GM12891 (cell line): ENCODE measurements around the gene ANKRD63.

ENCODE experiments used
- PAX5 ChIP-seq: IDR thresholded peaks from 2 replicates; pipeline ENCODE4 v1.6.1; 2011; ENCODE audit warnings: low read length, moderate library complexity, mild to moderate bottlenecking; ENCODE audit not compliant: insufficient read depth, severe bottlenecking
- POLR2A ChIP-seq: IDR thresholded peaks from 2 replicates; pipeline ENCODE4 v1.6.1; 2011; ENCODE audit warnings: low read depth, low read length, control low read depth
- POLR2AphosphoS5 ChIP-seq: IDR thresholded peaks from 2 replicates; pipeline ENCODE4 v1.6.1; 2011; ENCODE audit warnings: low read depth, low read length, control low read depth
- POU2F2 ChIP-seq: IDR thresholded peaks from 2 replicates; pipeline ENCODE4 v1.6.1; 2011; ENCODE audit warnings: low read depth, mild to moderate bottlenecking, control low read depth, low read length, moderate library complexity
- SPI1 ChIP-seq: IDR thresholded peaks from 2 replicates; pipeline ENCODE4 v1.6.1; 2011; ENCODE audit warnings: low read depth, low read length, control low read depth
- TAF1 ChIP-seq: IDR thresholded peaks from 2 replicates; pipeline ENCODE4 v1.6.1; 2011; ENCODE audit warnings: low read depth, low read length, control low read depth

DNA sequence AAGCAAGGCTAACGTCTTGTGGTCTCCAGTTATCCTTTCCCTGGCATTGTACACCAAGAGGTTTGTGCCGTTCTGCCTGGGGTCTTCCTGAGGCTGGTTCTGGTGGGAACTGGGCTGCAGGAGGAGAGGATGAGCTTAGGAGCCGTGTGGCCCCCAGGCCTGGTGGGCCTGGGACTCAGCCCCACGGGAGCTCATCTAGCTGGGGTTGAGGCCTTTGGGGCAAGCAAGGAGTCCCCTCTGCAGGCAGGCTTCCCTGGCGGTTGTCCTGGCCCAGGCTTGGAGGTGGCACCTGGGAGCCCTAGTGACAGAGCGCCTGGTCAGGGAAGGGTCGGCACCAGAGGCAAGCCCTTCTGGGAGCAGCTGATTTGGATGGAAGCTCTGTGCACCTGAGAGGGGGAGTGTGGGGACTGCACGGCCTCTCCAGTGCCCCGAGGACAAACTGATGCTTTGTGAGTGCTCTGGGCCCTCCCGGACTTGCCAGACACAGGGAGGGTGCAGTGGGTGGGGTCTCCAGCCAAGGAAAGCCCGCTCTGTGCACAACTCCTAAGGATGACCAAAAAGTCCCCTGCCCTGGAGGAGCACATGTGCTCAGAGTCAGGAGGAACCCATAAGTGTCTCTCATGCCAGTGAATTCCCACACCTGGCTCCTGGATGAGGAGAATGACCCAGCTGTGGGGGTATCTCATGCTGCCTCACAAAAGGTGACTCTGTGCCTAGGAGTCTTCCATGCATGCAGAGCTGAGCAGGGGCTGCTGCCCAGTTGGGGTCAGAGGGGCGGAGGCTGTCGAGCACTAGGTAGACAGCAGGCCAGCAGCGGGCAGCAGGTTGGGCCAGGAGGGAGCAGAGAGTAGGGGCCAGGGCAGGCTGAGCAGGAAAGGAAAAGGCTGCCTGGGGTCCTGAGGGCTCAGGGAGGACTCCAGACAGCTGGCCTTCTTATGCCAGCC is 41.3 kb downstream of the ANKRD63 start:
- TF ChIP-seq PAX5 (no peak), POLR2A (no peak), TAF1 (no peak), SPI1 (no peak), POLR2AphosphoS5 (no peak), POU2F2 (no peak)
